GM12878 (cell line): ENCODE results near the gene IFI35. TPM values are rescaled to one million over a fixed set of nuclear protein-coding genes. Genes with fewer than 3 reads are reported as not detected.

ENCODE experiments used
- ATF7 ChIP-seq: fragments of 450-650 bp; IDR thresholded peaks from 2 replicates; pipeline ENCODE4 v1.6.1; 2016; ENCODE audit warnings: low read depth, mild to moderate bottlenecking
- BMI1 ChIP-seq: fragments of 450-650 bp; IDR thresholded peaks from 2 replicates; pipeline ENCODE4 v1.6.1; 2016; ENCODE audit warnings: mild to moderate bottlenecking, moderate library complexity, borderline replicate concordance
- CBX5 ChIP-seq: sonication (generic); IDR thresholded peaks from 2 replicates; pipeline ENCODE4 v1.6.1; 2016; ENCODE audit warnings: low read depth, moderate library complexity, mild to moderate bottlenecking, inconsistent platforms
- ETV6 ChIP-seq, 2 experiments: fragments of 450-650 bp in 1 of 2; IDR thresholded peaks in 1 of 2; conservative IDR thresholded peaks in 1 of 2; 2 replicates each; pipeline ENCODE4 v1.6.1; 2014; ENCODE audit warnings: antibody characterized with exemption in 1 of 2, borderline replicate concordance in 1 of 2, low read depth in 1 of 2, mild to moderate bottlenecking in 1 of 2, moderate library complexity in 1 of 2
- HCFC1 ChIP-seq: fragments of 150-350 bp; IDR thresholded peaks from 2 replicates; pipeline ENCODE4 v1.6.1; 2014; ENCODE audit warnings: low read length
- IRF5 ChIP-seq: fragments of 450-650 bp; IDR thresholded peaks from 2 replicates; pipeline ENCODE4 v1.6.1; 2017; ENCODE audit warnings: borderline replicate concordance
- JUNB ChIP-seq: IDR thresholded peaks from 2 replicates; pipeline ENCODE4 v1.6.1; 2016; ENCODE audit warnings: antibody characterized with exemption, mild to moderate bottlenecking
- MTA3 ChIP-seq: IDR thresholded peaks from 2 replicates; pipeline ENCODE4 v1.6.1; 2012; ENCODE audit warnings: low read length, inconsistent platforms, borderline replicate concordance
- NR2F1 ChIP-seq: fragments of 450-650 bp; conservative IDR thresholded peaks from 2 replicates; pipeline ENCODE4 v1.6.1; 2017; ENCODE audit warnings: mild to moderate bottlenecking
- POLR2A ChIP-seq: IDR thresholded peaks from 2 replicates; pipeline ENCODE4 v1.6.1; 2011; ENCODE audit warnings: low read depth, mild to moderate bottlenecking, low read length
- RAD51 ChIP-seq: fragments of 450-650 bp; IDR thresholded peaks from 2 replicates; pipeline ENCODE4 v1.6.1; 2016; ENCODE audit warnings: moderate library complexity, mild to moderate bottlenecking, inconsistent platforms
- RB1 ChIP-seq: fragments of 450-650 bp; formaldehyde crosslinking; IDR thresholded peaks from 2 replicates; pipeline ENCODE4 v1.6.1; 2017; ENCODE audit warnings: mild to moderate bottlenecking, borderline replicate concordance
- RBBP5 ChIP-seq: fragments of 200-600 bp; sonication (generic); conservative IDR thresholded peaks from 2 replicates; pipeline ENCODE4 v1.6.1; 2016
- SMC3 ChIP-seq: IDR thresholded peaks from 2 replicates; pipeline ENCODE4 v1.6.1; 2011; ENCODE audit warnings: low read length, improper control_type of control experiment, borderline replicate concordance
- SREBF1 ChIP-seq: IDR thresholded peaks from 2 replicates; pipeline ENCODE4 v1.6.1; 2012; ENCODE audit warnings: mild to moderate bottlenecking, low read length
- TCF7 ChIP-seq: IDR thresholded peaks from 2 replicates; pipeline ENCODE4 v1.6.1; 2014; ENCODE audit warnings: antibody characterized with exemption, borderline replicate concordance
- WRNIP1 ChIP-seq: IDR thresholded peaks from 2 replicates; pipeline ENCODE4 v1.6.1; 2011; ENCODE audit warnings: low read depth, low read length, improper control_type of control experiment, borderline replicate concordance
- polyA plus RNA-seq, 11 experiments: library from polyadenylated mRNA; depleted of rRNA in 4 of 11; unstranded in 6 of 11; stranded (reverse) in 5 of 11; fragments of >200 nt; fragmentation: Nextera tagmentation in 4 of 11; fragmentation: Illumina TruSeq in 1 of 11; extraction: Ambion mirVana in 4 of 11; extraction: Trizol in 1 of 11; gene quantifications; 1 replicate in 1 of 11; 2 replicates in 10 of 11; pipeline versions ENCODE4 v1.2.1 to v1.2.3, GENCODE V29; 2011 to 2016; ENCODE audit warnings: inconsistent platforms in 2 of 11, missing spikeins in 2 of 11, low read depth in 1 of 11
- total RNA-seq, 4 experiments: library from RNA; depleted of rRNA in 3 of 4; stranded (reverse); fragments of >200 nt in 3 of 4; fragmentation: Illumina TruSeq in 1 of 4; extraction: Trizol in 1 of 4; gene quantifications; 2 replicates each; pipeline versions ENCODE4 v1.2.1 to v1.2.3, GENCODE V29; 2013 to 2021
- TF ChIP-seq, protein P1 (sequence below): IDR thresholded peaks from 2 replicates; pipeline ENCODE4 v1.6.1; 2012; ENCODE audit warnings: low read depth, low read length, improper control_type of control experiment
- TF ChIP-seq, protein P2 (sequence below): IDR thresholded peaks from 2 replicates; pipeline ENCODE4 v1.6.1; 2012; ENCODE audit warnings: improper control_type of control experiment, low read depth, low read length; ENCODE audit not compliant: insufficient replicate concordance
- TF ChIP-seq, protein P3 (sequence below): fragments of 450-650 bp; formaldehyde crosslinking; IDR thresholded peaks from 2 replicates; pipeline ENCODE4 v1.4.0; 2022; ENCODE audit warnings: mild to moderate bottlenecking, moderate library complexity

Gene IFI35
- total and polyA plus RNA-seq, 10 of the 15 experiments (the other 5 are each of a cell fraction or from before 2014, with no cell fraction given): 18.4 to 92.2 (median 65.3) TPM

DNA sequence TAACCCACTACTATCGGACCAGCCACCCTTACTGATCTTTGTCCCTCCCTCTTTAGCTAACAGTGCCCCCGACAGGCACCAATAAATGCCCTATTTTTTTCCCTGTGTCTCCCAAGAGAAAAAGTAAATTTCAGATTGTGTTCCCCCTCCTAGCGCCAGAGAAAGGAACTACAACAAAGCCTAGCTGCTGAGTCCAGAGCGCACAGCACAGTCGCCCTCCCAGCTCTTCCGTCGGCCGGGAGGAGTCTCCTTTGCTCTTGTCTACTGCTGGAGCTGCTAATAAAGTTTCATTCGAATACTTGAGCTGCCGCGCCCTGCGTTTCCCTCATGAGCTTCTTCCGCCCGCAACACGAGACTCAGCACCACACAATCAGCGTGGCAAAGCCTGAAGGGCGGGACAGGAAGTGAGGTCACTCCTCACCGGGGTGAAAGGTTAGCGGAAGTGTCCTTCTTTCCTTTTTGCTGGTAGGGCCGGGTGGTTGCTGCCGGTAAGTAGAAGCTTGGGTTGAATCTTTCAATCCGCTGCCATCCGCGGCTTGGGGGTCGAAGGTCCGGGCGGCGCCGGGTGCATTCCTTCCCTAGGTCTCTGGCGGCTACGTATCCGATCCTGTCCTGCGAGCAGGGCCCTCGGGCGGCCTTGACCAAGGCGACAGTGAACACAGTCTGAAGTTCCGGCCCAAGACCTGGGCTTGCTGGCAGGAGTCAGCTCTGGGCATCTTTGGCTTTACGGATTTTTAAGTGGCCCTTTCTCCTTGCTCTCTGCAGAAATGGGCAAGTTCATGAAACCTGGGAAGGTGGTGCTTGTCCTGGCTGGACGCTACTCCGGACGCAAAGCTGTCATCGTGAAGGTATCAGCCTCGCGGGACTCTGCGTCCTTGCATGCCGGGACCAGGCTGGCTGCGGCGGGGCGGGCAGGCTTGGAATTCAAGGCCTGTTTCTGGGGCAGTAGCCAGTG is 8.3 kb upstream of the IFI35 start, which contains the start of gene RPL27 (continued):
- TF ChIP-seq, protein P1, sequence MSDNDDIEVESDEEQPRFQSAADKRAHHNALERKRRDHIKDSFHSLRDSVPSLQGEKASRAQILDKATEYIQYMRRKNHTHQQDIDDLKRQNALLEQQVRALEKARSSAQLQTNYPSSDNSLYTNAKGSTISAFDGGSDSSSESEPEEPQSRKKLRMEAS: peak; percentile 96
- peak; percentile 89 for TF ChIP-seq HCFC1
- peak; percentile 93; the same call in 1 of the 2 replicates for TF ChIP-seq CBX5
- TF ChIP-seq RBBP5: peak; percentile 97; the same call in 1 of the 2 replicates
- TF ChIP-seq, protein P2, sequence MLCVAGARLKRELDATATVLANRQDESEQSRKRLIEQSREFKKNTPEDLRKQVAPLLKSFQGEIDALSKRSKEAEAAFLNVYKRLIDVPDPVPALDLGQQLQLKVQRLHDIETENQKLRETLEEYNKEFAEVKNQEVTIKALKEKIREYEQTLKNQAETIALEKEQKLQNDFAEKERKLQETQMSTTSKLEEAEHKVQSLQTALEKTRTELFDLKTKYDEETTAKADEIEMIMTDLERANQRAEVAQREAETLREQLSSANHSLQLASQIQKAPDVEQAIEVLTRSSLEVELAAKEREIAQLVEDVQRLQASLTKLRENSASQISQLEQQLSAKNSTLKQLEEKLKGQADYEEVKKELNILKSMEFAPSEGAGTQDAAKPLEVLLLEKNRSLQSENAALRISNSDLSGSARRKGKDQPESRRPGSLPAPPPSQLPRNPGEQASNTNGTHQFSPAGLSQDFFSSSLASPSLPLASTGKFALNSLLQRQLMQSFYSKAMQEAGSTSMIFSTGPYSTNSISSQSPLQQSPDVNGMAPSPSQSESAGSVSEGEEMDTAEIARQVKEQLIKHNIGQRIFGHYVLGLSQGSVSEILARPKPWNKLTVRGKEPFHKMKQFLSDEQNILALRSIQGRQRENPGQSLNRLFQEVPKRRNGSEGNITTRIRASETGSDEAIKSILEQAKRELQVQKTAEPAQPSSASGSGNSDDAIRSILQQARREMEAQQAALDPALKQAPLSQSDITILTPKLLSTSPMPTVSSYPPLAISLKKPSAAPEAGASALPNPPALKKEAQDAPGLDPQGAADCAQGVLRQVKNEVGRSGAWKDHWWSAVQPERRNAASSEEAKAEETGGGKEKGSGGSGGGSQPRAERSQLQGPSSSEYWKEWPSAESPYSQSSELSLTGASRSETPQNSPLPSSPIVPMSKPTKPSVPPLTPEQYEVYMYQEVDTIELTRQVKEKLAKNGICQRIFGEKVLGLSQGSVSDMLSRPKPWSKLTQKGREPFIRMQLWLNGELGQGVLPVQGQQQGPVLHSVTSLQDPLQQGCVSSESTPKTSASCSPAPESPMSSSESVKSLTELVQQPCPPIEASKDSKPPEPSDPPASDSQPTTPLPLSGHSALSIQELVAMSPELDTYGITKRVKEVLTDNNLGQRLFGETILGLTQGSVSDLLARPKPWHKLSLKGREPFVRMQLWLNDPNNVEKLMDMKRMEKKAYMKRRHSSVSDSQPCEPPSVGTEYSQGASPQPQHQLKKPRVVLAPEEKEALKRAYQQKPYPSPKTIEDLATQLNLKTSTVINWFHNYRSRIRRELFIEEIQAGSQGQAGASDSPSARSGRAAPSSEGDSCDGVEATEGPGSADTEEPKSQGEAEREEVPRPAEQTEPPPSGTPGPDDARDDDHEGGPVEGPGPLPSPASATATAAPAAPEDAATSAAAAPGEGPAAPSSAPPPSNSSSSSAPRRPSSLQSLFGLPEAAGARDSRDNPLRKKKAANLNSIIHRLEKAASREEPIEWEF: no peak
- peak in 1 of 2 experiments; percentile 67; a peak in 1 of 4 replicates for TF ChIP-seq ETV6 (conservative IDR thresholded peaks at IDR 0.05 in 1 of 2, IDR thresholded peaks at IDR 0.05 in 1 of 2; ENCODE audit: borderline replicate concordance in 1 of 2, low read depth in 1 of 2)
- TF ChIP-seq WRNIP1: no peak; the same call in 1 of the 2 replicates
- TF ChIP-seq POLR2A: peak; percentile 95
- no peak for TF ChIP-seq BMI1
- no peak; the same call in 1 of the 2 replicates for TF ChIP-seq JUNB
- TF ChIP-seq, protein P3, sequence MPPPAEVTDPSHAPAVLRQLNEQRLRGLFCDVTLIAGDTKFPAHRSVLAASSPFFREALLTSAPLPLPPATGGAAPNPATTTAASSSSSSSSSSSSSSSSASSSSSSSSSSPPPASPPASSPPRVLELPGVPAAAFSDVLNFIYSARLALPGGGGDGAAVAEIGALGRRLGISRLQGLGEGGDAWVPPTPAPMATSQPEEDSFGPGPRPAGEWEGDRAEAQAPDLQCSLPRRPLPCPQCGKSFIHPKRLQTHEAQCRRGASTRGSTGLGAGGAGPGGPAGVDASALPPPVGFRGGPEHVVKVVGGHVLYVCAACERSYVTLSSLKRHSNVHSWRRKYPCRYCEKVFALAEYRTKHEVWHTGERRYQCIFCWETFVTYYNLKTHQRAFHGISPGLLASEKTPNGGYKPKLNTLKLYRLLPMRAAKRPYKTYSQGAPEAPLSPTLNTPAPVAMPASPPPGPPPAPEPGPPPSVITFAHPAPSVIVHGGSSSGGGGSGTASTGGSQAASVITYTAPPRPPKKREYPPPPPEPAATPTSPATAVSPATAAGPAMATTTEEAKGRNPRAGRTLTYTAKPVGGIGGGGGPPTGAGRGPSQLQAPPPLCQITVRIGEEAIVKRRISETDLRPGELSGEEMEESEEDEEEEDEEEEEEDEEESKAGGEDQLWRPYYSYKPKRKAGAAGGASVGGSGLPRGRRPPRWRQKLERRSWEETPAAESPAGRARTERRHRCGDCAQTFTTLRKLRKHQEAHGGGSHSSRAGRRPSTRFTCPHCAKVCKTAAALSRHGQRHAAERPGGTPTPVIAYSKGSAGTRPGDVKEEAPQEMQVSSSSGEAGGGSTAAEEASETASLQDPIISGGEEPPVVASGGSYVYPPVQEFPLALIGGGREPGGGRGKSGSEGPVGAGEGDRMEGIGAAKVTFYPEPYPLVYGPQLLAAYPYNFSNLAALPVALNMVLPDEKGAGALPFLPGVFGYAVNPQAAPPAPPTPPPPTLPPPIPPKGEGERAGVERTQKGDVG (CRISPR knock-in tag): no peak
- peak; percentile 97 for TF ChIP-seq NR2F1
- peak; percentile 96 for TF ChIP-seq ATF7
- TF ChIP-seq RAD51: peak; percentile 85
- peak; percentile 59; the same call in 1 of the 2 replicates for TF ChIP-seq SMC3
- TF ChIP-seq SREBF1: peak; percentile 77; the same call in 1 of the 2 replicates
- peak; percentile 71; the same call in 1 of the 2 replicates for TF ChIP-seq MTA3
- no peak for TF ChIP-seq IRF5
- TF ChIP-seq RB1: peak; percentile 85; the same call in 1 of the 2 replicates
- peak; percentile 80 for TF ChIP-seq TCF7
